ENCODE data around the gene RGS7BP.

The RGS7BP gene

DNA sequence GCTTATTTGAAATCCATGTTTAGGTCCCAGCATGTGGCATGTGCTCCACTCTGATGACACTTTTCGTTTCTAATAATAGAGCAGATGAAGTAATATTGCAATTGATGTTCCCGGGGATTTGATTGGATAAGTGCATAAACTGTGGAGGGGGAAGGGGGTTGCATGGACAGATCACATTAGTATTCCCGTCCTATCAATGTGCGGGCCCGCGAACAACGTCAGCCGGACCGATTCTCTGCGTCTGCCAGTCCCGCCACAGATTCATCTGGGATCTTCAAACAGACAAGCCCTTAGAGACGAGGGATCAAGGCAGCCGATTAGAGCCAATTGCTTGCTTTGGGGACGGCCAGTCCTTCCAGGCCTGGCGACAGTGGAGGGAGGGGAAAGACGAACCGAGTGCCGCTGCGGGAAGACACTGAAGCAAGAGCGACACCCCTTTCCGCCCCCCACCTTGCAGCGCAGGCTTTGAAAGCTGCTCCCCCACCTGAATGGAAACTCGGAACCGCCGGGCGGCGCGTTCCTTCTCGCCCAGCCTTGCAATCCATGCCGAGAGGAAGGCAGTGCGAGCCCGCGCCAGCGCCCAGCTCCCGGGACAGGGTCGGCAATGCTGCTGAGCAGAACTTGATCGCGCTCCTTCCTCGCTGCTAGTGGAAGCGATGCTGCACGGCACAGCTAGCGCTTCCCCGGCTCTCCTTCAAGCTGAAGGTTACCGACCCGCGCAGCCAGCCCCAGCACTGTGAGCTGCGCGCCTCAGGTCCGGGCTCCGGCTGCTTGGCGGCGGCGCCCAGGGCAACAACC lies at the start of gene RGS7BP:
RGS7BP (plus strand) TSS at position 247 of the 798 bp plus-strand sequence. CDS start 610 bp downstream, outside the sequence.
- no peak for DNase-seq (ENCODE audit: low spot score)

DNA sequence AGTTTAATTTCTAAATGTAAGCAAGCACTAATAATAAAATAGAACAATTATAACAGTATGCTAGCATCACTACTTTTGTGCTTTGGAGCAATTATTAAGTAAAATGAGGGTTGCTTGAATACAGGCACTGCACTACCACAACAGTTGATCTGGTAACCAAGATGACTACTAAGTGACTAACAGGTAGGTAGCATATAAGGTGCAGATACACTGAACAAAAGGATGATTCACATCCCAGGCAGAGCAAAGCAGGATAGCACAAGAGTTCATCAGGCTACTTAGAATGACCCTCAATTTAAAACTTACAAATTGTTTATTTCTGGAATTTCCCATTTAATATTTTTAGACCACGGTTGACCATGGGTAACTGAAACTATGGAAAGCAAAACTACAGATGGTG lies 48.0 kb upstream of the RGS7BP start:
- no peak for DNase-seq (ENCODE audit: low spot score)

DNA sequence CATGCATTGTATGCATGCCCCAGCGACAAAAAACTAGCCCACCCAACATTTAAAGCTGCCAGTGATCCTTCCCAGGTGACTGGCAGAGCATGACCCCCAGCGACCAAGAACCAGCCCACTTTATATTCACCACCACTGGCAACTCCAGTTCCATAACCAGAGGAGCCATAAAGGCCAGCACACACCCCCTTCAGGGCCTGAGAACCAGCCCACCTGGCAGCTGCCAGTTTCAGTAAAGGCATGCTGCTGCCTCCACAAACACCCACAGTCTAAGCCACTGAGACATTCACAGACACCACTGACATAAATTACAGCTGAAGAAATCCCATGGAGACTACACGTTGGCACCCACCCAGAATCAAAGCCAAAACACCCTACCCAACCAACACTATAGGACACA lies 46.9 kb upstream of the RGS7BP start:
- DNase-seq (ENCODE audit: low spot score), result no peak

DNA sequence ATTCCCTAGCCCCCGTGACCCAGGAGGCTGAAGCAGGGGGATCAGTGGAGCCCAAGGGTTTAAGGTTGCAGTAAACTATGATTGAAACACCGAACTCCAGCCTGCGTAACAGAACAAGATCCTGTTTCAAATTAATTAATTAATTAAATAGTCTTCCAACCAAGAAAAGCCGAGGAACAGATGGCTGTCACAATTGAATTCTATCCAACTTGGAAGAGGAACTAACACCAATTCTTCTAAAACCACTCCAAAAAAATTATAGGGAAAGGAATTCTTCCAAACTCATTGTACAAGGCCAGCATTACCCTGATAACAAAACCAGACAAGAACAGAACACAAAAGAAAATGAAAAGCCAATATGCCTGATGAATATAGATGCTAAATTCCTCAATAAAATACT lies 43.4 kb upstream of the RGS7BP start:
- DNase-seq (ENCODE audit: low spot score), result no peak

DNA sequence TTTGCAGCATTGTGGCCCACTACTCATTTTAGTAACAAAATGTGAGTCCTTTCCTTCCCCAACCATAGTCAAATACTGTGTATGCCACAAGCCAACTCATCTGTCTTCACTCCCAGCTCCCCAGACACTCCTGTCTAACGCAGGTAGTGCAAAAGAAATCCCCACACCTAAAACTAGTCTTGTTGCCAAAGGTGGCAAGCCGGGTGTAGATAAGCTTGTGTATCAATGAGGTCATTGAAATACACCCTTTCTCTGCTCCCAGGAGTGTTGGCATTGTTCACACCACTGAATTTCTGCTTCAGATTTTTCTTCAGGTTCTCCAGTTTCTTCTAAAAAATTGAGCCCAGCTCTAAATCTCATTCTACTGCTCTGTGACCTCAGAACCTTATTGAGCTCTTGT lies 19.7 kb upstream of the RGS7BP start:
- DNase-seq (ENCODE audit: low spot score), result no peak

DNA sequence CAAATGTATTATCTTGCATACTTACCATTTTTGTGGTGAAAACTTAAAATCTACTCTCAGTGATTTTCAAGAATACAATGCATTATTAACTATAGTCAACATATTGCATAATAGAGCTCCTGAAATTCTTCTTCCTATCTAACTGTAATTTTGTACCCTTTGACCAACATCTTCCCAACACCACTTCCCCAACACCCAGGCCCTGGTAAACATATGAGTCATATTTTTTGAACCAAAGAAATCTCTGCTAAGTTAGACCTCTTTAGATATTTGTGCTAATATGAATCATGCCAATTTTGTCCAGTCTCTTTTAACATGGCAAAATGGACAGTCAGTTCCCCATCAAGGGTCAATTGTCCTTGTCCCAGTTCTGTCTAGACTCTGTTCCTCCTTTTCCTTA lies 18.5 kb upstream of the RGS7BP start:
- DNase-seq (ENCODE audit: low spot score), result no peak

DNA sequence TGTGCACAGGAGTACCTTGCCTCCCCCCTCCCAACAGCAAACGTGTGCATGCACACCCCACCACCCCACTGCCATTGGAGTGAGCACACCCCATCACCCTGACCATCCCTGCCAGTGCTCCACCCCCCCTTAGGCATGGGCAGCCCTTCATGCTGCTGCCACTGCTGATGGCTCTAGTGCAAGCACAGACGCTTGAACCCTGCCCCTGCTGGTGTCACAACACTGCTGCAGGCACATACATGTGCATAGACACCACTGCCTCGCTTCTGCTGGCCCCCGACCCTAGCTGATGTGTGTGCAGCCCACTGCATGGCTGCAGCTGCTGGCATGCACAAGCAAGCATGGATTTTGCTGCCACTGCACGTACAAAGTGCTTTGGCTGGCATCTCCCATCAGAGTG lies 16.0 kb upstream of the RGS7BP start:
- DNase-seq (ENCODE audit: low spot score), result no peak

DNA sequence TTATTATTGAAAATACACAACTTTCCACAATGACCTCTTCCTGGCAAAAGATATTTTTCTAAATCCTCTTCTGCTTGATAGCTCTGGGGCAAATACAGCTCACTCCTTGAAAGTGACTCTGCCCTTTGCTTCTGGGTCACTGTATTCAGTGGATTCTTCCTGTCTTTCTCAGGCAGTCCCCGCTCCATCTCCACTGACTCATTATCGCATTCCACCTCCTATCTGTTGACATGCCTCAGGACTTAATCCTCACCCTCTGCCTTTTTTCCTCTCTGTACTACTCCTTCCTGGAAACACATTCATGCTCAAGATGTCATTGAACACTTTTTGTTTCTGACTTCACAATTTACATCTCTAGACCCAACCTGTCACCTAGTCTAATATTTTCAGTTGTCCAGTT lies 8.4 kb upstream of the RGS7BP start:
- no peak for DNase-seq (ENCODE audit: low spot score)

DNA sequence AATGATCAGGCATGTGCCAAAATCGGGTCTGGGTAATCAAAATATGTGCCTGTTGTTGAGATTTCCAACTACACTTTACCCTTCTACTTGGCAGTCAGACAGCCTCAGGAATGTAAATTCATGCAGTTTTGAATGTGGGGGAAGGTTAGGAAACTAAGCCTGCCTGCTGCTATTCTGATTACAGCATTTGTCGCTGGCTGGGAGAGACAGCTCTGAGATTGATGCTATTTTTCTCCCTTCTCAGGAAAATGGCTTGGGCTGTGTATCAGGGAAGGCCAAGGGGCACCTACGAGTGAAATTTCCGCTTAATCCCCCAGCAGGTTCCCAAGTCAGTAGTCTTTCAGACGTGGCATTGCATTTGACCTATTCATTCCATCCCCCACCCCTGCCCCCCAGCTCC lies 3.6 kb upstream of the RGS7BP start:
- no peak for DNase-seq (ENCODE audit: low spot score)

DNA sequence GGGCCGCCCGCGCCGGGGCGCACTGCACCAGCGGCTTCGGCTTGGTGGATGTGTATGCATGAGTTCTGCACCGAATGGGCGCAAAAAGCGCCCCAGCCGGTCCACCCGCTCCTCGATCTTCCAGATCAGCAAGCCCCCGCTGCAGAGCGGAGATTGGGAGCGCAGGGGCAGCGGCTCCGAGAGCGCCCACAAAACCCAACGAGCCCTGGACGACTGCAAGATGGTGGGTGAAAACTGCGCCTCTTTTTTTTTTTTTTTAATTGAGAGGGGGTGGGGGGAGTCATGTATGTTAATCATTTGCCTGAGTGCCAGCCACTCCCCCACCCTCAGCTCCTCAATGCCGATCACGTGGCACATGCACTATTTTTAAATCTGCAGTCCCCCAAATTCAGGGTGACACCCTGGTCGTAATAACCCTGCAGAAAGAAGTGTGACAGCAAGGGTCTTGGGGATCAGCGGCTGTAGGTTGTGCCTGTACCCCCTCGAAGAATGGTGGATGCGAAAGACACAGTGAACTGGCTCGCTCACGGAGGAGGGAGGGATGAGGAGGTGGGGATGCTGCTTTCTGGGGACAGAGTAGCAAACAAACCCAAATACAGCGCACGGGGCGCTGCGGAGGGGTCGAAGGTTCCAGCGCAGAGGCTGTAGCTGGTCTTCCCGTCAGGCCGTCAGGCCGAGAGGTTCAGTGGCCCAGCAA lies 900 bp downstream of the RGS7BP start:
- no peak for DNase-seq (ENCODE audit: low spot score)

DNA sequence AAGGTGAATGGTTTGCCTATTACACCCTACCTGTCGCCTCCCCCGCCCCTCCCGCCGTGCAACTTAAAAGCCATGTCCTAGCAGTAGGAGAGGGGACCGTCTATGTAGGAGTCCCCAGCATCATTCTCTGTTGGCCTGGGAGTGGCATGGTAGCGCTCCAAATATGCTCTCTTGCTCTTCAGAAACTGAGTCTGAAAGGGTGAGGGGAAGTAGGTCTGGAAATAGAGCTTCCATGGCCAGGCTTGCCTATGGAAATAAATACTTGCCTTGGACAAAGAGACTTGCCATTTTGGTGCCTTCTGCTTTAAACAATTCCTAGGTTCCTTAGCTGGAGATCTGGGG lies 1.4 kb downstream of the RGS7BP start:
- DNase-seq (ENCODE audit: low spot score), result no peak

DNA sequence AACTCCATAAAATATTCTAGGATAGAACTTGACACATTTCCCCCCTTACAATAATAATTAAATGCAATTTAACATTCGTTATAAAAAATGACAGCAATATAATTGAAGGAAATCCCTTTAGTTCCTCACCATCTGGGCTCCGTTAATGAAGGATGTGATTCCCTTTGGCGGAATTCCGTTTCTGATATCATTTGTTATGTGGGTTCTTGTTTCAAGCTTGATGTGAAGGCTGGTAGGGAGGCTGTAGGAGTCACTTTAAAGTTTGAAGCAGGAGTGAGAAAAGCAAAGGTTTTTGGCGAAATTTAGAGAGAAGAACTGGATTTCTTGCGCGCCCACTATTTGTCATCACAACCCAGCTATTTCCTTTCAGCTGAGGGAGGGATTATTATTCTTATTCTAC lies 4.0 kb downstream of the RGS7BP start:
- no peak for DNase-seq (ENCODE audit: low spot score)

DNA sequence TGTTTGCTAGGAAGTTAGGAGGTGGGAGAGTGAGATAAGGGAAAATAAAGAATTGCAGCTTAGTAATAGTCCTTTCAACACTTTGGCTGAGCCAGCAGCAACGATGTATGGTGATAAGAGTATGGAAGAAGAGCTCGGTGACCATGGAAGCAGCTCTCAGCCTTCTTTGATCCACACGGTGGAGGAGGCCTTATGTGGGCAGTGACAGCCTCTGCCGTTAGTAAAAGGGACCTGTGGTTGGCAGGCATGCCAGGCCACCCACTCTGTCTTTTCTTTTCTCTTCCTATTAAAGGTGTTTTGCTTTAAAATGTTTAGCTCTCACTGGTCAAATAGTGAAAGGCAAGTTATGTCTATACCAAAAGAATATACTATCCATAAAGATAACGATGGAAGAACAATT lies 7.7 kb downstream of the RGS7BP start:
- DNase-seq (ENCODE audit: low spot score), result no peak

DNA sequence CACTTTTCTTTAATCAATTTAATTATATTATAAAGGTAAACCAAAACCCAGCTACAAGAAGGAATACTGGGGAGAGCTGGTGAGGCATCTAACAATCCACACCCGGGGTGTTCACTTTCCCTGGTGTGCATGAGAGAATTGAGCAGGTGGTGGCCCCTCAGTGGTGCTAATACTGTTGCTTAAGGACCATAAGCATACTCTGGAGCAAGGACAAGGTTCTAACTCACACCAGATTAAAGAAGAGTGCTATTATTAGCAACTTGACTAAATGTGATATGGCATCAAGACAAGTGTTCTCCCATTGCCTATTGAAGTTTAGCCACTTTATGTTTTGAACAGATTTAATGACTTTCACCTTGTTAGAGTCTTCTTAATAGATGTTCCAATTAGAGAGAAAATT lies 8.8 kb downstream of the RGS7BP start:
- DNase-seq (ENCODE audit: low spot score), result no peak

DNA sequence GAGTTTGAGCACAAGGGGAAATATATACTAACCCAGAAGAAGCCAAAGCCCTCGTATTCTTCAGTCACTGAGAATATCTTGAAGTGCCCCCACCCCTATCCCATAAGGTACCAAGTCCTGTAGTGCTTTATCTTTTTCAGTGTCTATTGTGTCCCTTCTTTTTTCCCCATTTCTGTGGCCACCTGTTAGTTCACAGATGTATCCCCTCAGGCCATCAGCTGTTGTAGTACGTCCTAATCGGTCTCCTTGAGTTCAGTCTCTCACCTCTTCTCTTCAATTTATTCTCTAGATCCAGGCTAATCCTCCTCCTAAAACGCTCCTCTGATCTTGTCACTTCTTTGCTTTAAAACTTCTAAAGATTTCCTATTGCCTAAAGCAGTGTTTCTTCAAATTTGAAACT lies 10.4 kb downstream of the RGS7BP start:
- DNase-seq (ENCODE audit: low spot score), result no peak

DNA sequence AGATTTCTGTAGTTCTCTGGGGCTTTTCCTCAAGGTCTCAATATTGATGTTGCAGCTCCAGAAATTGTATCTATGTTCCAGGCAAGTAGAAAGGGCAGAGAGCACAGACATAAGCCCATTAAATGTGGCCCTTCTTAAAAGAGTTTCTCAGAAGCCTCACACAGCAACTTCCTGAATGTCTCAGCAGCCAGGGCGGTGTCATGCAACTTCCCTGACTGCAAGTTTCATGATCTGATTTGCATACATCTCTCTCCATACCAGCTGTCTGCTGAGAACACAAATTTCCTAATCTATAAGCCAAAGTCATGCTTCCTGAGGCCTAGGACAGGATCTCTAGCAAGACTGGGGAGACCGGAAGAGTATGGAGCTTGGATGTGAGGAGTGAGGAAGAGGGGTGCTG lies 13.0 kb downstream of the RGS7BP start:
- DNase-seq (ENCODE audit: low spot score), result no peak

DNA sequence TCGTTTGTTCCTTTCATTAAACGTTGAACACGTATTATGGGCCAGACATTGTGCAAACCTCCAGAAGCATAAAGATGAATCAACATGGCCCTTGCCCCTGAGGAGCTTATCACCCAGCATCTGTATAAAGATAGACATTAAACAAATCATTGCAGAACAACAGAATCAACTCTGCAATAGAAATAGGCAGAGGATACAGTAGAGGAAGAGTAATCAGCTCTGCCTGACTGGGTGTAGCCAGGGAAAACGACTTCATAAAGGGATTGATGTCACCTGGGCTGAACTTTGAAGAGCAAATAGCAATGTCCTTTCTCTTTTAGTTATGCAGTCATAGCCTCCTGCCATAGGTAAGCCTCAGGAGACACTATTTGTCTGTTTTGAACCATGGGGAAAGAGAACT lies 13.4 kb downstream of the RGS7BP start:
- DNase-seq (ENCODE audit: low spot score), result no peak

DNA sequence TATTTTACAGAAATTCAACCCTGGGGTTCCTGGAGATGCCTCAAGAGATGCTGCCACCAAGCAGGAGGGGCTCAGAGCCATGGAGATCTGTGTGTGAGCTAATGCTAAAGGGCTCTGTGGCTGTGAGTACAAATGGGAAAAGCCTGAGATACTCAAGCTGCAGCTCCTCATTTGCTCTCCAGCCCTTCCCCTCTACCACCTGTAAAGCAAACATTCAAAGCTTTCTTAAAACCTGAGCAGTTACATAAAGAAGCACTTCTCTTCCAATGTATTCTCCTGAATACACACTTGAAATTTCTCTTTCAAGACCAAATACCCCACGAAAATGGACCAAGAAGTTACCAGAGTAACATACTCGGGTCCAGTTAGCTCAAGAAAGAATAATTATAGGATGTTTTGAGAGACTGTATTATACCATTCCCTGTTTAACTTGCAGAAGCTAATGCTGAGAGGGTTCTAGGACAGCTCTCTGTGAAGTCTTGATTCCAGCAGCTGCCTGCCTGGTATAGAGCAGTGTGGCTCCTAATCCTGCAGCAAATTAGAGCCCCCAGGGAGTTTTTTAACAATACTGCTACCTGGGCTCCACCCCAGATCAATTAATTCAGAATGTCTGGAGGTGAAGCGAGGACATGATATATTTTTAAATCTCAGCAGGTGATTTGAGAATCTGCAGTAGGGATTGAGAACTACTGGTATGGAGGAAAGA lies 21.1 kb downstream of the RGS7BP start:
- DNase-seq (ENCODE audit: low spot score), result no peak

DNA sequence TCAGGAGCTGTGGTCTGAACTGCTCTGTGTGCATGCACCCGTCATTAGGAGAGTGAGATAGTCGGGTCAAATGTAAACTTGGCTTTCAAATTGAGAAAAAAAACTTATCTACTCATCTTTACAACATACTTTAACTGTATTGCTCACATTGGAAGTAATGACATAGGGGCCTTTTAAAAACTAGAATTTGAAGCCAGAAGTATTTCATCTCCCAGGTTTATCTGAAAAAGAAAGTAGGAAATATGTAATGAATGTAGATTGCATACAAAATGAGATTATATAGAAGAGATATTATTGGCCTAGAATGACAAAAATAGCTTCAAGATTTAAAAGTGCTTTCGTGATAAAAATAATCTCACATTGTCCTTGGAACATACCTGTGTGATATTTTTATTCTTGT lies 24.3 kb downstream of the RGS7BP start:
- DNase-seq (ENCODE audit: low spot score), result no peak

DNA sequence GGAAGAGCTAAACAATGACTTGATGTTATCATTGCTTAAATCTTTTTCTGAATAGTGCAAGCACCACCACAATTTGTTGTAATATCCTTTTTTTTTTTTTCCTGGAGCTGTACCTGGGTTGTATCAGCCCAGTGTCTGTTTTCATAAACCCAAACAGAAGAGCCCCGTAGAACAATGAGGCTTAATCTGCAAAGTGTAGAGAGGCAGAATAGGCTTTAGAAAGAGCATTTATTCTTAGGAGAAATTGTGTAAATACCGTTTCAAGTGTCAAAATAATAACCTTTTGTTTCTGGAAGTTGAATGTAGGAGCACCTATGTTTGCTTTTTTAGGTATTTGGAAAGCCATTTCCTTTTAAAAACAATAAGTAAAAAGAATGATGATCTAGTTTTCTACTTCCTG lies 26.4 kb downstream of the RGS7BP start:
- DNase-seq (ENCODE audit: low spot score), result no peak

DNA sequence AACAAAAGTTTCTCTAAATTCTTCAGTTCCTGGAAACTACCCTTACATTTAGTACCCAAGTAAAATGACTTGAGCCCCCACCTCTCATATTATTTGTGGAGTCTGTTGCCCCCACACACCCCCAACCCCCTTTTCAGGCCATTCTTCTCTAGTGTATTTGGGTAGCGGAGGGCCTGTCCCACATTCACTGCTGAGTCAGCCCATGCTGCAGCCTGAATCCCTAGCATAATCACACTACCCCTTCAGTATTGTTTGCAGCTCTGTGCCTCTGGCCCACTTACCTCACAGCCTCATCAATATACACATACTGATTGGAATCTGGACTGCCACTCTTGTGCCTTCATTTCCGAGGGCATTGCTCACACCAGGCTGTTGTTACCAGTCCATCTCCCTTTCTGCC lies 26.8 kb downstream of the RGS7BP start:
- DNase-seq (ENCODE audit: low spot score), result no peak

DNA sequence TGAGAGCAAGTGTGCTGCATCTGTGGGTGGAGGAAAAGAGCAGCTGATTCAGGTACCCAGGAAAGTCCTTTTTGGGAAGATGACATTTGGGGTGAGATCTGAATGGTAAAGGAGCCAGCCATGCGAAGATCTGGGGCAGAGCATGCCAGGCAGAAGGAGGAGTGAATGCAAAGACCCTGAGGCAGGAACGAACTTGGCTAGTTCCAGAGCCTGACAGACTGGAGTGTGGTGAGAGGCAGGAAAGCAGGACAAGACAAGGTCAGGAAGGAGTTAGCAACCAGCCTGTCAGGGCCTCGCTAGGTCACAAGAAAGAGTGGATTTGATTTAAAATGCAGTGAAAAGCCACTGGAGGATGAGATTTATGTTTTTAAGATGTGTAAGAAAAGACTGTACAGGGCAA lies 28.2 kb downstream of the RGS7BP start:
- DNase-seq (ENCODE audit: low spot score), result no peak

DNA sequence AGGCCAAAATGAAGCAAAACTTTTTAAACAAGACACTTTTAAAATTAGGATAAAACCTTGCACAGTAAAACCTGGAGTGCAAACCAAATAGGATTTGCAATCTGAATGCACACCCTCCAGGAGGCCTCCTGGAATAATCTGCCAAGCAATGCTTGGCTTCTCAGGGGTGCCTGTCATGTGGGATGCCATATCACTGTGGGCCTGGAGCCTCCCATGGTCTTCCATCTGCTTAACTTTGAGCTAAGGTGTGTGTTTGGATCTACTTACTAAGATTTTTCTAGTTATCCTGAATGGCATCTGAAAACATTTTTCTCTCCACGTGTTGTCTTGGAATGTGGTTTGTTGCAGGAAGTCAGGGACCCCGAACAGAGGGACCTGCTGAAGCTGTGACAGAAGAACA lies 52.1 kb downstream of the RGS7BP start:
- DNase-seq (ENCODE audit: low spot score), result no peak
